ENCODE measurements around the gene ZFAND6.
A peak's percentile ranks its signal among the peaks of the same experiment; 100 is the strongest.

GRCh38 chr15:80152180-80152895 lies 92.9 kb downstream of the ZFAND6 start:
- TF ChIP-seq, protein P1, sequence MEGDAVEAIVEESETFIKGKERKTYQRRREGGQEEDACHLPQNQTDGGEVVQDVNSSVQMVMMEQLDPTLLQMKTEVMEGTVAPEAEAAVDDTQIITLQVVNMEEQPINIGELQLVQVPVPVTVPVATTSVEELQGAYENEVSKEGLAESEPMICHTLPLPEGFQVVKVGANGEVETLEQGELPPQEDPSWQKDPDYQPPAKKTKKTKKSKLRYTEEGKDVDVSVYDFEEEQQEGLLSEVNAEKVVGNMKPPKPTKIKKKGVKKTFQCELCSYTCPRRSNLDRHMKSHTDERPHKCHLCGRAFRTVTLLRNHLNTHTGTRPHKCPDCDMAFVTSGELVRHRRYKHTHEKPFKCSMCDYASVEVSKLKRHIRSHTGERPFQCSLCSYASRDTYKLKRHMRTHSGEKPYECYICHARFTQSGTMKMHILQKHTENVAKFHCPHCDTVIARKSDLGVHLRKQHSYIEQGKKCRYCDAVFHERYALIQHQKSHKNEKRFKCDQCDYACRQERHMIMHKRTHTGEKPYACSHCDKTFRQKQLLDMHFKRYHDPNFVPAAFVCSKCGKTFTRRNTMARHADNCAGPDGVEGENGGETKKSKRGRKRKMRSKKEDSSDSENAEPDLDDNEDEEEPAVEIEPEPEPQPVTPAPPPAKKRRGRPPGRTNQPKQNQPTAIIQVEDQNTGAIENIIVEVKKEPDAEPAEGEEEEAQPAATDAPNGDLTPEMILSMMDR (IDR thresholded peaks at IDR 0.05; ENCODE audit: low read depth, low read length, missing input control), result no peak
- TF ChIP-seq SP1 (IDR thresholded peaks at IDR 0.05) (no peak), ZBTB33 (IDR thresholded peaks at IDR 0.05) (no peak), TAF1 (conservative IDR thresholded peaks at IDR 0.05) (no peak), REST (IDR thresholded peaks at IDR 0.05) (peak; percentile 18), JUND (IDR thresholded peaks at IDR 0.05) (no peak), GABPA (IDR thresholded peaks at IDR 0.05 in 1 of 2, conservative IDR thresholded peaks at IDR 0.05 in 1 of 2) (no peak), YY1 (IDR thresholded peaks at IDR 0.05) (no peak), MAX (IDR thresholded peaks at IDR 0.05) (peak; percentile 14), RAD21 (IDR thresholded peaks at IDR 0.05) (peak in 1 of 2 donors; percentile 6), EGR1 (IDR thresholded peaks at IDR 0.05; ENCODE audit: low read depth in 2 of 2) (no peak)

Measured in liver (tissue), 3 donors.